ENCODE data around the gene LRRC55. TPM values are rescaled to one million over a fixed set of nuclear protein-coding genes. Genes with fewer than 3 reads are reported as not detected.

LRRC55 gene
- total RNA-seq, 1 experiment from 2014 or later, result not detected

GRCh38 chr11:57239348-57239747 lies 57.6 kb downstream of the LRRC55 start:
- H3K4me1 ChIP-seq (ENCODE audit: control insufficient read depth, insufficient read depth, low read length), result no peaks in the 10 kb centered on the region
- no peak for DNase-seq (ENCODE audit: low read depth, low spot score)
- CTCF ChIA-PET, result no interaction called here
- no peak overlapping the region for H3K27ac ChIP-seq (ENCODE audit: low read length)
- no peaks in the 10 kb centered on the region; the same call in 1 of the 2 replicates for H3K27me3 ChIP-seq (ENCODE audit: control insufficient read depth, insufficient read depth, low read length)
- no peaks in the 10 kb centered on the region for H3K36me3 ChIP-seq (ENCODE audit: control insufficient read depth, insufficient read depth, low read length)
- H3K9me3 ChIP-seq (ENCODE audit: control insufficient read depth, insufficient read depth, low read depth, low read length), result no peaks in the 10 kb centered on the region
- no TSS peak for BruUV-seq (replicated peaks)
- intact Hi-C loops (cut with micrococcal nuclease; ENCODE audit: unreplicated experiment), result no loop called here
- no peak for ATAC-seq
- TF ChIP-seq POLR2AphosphoS5 (IDR thresholded peaks at IDR 0.05; ENCODE audit: low read depth, low read length), result no peak
- TF ChIP-seq TCF7L2 (IDR thresholded peaks at IDR 0.05; ENCODE audit: low read depth, low read length), result no peak
- TF ChIP-seq CTCF (IDR thresholded peaks at IDR 0.05), result no peak
- TF ChIP-seq REST (IDR thresholded peaks at IDR 0.05; ENCODE audit: insufficient read depth in 1 of 2, low read depth in 2 of 2, low read length in 1 of 2), result no peak
- no peak for TF ChIP-seq SIN3A (IDR thresholded peaks at IDR 0.05; ENCODE audit: borderline replicate concordance, insufficient read depth, low read depth, low read length)
- in situ Hi-C loops (cut with HindIII; ENCODE audit: low pct_unique_long_range_greater_than_20kb, low sequenced_read_pairs), result no loop called here
- POLR2A ChIA-PET, result no interaction called here
- H3K4me3 ChIP-seq (ENCODE audit: low read depth in 2 of 2, low read length in 2 of 2), result no peak overlapping the region

GRCh38 chr11:57240007-57240406 lies 58.3 kb downstream of the LRRC55 start:
- Histone ChIP-seq H3K27ac (ENCODE audit: low read length) (no peak overlapping the region), H3K4me1 (ENCODE audit: control insufficient read depth, insufficient read depth, low read length) (no peaks in the 10 kb centered on the region), H3K36me3 (ENCODE audit: control insufficient read depth, insufficient read depth, low read length) (no peaks in the 10 kb centered on the region), H3K27me3 (ENCODE audit: control insufficient read depth, insufficient read depth, low read length) (no peaks in the 10 kb centered on the region), H3K9me3 (ENCODE audit: control insufficient read depth, insufficient read depth, low read depth, low read length) (no peaks in the 10 kb centered on the region), H3K4me3 (ENCODE audit: low read depth in 2 of 2, low read length in 2 of 2) (no peak overlapping the region)
- ATAC-seq, result no peak
- in situ Hi-C loops (cut with HindIII; ENCODE audit: low pct_unique_long_range_greater_than_20kb, low sequenced_read_pairs), result no loop called here
- TF ChIP-seq POLR2AphosphoS5 (IDR thresholded peaks at IDR 0.05; ENCODE audit: low read depth, low read length) (no peak), REST (IDR thresholded peaks at IDR 0.05; ENCODE audit: insufficient read depth in 1 of 2, low read depth in 2 of 2, low read length in 1 of 2) (no peak), TCF7L2 (IDR thresholded peaks at IDR 0.05; ENCODE audit: low read depth, low read length) (no peak), CTCF (IDR thresholded peaks at IDR 0.05) (no peak), SIN3A (IDR thresholded peaks at IDR 0.05; ENCODE audit: borderline replicate concordance, insufficient read depth, low read depth, low read length) (no peak)
- no peak for DNase-seq (ENCODE audit: low read depth, low spot score)
- intact Hi-C loops (cut with micrococcal nuclease; ENCODE audit: unreplicated experiment), result no loop called here
- no TSS peak for BruUV-seq (replicated peaks)
- ChIA-PET POLR2A (no interaction called here), CTCF (no interaction called here)
